ENCODE measurements around the gene LSP1.

- no peak for TF ChIP-seq GATA3 (IDR thresholded peaks at IDR 0.05; ENCODE audit: low read depth, low read length)
- no peak for TF ChIP-seq GATA2 (IDR thresholded peaks at IDR 0.05; ENCODE audit: low read depth, low read length)
These were observed 38.3 kb downstream of the LSP1 start for GRCh38 chr11:1890856-1891830.
